Vagina (tissue), 2 donors: Measurements from ENCODE around the gene FBXL17. TPM values are rescaled to one million over a fixed set of nuclear protein-coding genes. Genes with fewer than 3 reads are reported as not detected.

Source experiments
- DNase-seq, 2 donors: peaks; one replicate each; pipeline ENCODE4 v3.0.0-alpha.2; 2017; ENCODE audit errors: extremely low spot score in 2 of 2
- H3K27ac ChIP-seq: fragments of 200-600 bp; sonication (generic); one replicate; pipeline ENCODE4 v1.5.1; 2019
- H3K27me3 ChIP-seq: fragments of 200-600 bp; sonication (generic); one replicate; pipeline ENCODE4 v1.5.1; 2019
- H3K36me3 ChIP-seq, 2 donors: fragments of 200-600 bp; sonication (generic); one replicate each; pipeline ENCODE4 v1.5.1; 2017 to 2019
- H3K4me1 ChIP-seq: fragments of 200-600 bp; sonication (generic); one replicate; pipeline ENCODE4 v1.5.1; 2019
- H3K4me3 ChIP-seq, 2 donors: fragments of 200-600 bp; sonication (generic); 1 replicate in 1 of 2; 2 replicates in 1 of 2; pipeline ENCODE4 v1.5.1; 2016 to 2019
- H3K9me3 ChIP-seq: fragments of 200-600 bp; sonication (generic); one replicate; pipeline ENCODE4 v1.5.1; 2019
- CTCF ChIP-seq, 3 experiments: fragments of 450-650 bp in 2 of 3; fragments of 200-600 bp in 1 of 3; sonication (generic) in 1 of 3; IDR thresholded peaks; one replicate each; pipeline ENCODE4 v1.5.1; 2017 to 2019; ENCODE audit warnings: antibody characterized with exemption in 3 of 3, mild to moderate bottlenecking in 2 of 3, moderate library complexity in 2 of 3
- POLR2A ChIP-seq, 2 donors: fragments of 450-650 bp; IDR thresholded peaks; one replicate each; pipeline ENCODE4 v1.6.1; 2017; ENCODE audit warnings: antibody characterized with exemption in 2 of 2, mild to moderate bottlenecking in 2 of 2, moderate library complexity in 2 of 2
- POLR2AphosphoS5 ChIP-seq, 2 donors: sonication (generic); formaldehyde crosslinking; IDR thresholded peaks; one replicate each; pipeline ENCODE4 v1.9.0; 2017; ENCODE audit warnings: antibody characterized with exemption in 2 of 2, mild to moderate bottlenecking in 2 of 2, low read depth in 1 of 2; ENCODE audit not compliant: insufficient read depth in 1 of 2
- intact Hi-C: fragments of 100-400 bp; cut with DNase I; formaldehyde crosslinking; loops from one replicate; pipeline ENCODE4 v1.15.1; 2023
- total RNA-seq: library from RNA; depleted of rRNA; stranded (reverse); fragments of >200 nt; gene quantifications from one replicate; pipeline ENCODE4 v1.2.3, GENCODE V29; 2016

FBXL17 gene
- total RNA-seq, 1 donor from 2014 or later, result 15.0 TPM

- intact Hi-C loops, result no loop called here
- Histone ChIP-seq H3K4me1 (no peaks in the 10 kb centered on the region), H3K9me3 (no peaks in the 10 kb centered on the region), H3K27ac (no peak overlapping the region), H3K36me3 (no peaks in the 10 kb centered on the region), H3K27me3 (no peaks in the 10 kb centered on the region), H3K4me3 (no peak overlapping the region)
- TF ChIP-seq POLR2A (IDR thresholded peaks at IDR 0.05) (no peak), POLR2AphosphoS5 (IDR thresholded peaks at IDR 0.05; ENCODE audit: insufficient read depth in 1 of 2, low read depth in 1 of 2) (no peak)
- no peak for DNase-seq
These were observed 463.9 kb downstream of the FBXL17 start for GRCh38 chr5:107917983-107918382.

DNA sequence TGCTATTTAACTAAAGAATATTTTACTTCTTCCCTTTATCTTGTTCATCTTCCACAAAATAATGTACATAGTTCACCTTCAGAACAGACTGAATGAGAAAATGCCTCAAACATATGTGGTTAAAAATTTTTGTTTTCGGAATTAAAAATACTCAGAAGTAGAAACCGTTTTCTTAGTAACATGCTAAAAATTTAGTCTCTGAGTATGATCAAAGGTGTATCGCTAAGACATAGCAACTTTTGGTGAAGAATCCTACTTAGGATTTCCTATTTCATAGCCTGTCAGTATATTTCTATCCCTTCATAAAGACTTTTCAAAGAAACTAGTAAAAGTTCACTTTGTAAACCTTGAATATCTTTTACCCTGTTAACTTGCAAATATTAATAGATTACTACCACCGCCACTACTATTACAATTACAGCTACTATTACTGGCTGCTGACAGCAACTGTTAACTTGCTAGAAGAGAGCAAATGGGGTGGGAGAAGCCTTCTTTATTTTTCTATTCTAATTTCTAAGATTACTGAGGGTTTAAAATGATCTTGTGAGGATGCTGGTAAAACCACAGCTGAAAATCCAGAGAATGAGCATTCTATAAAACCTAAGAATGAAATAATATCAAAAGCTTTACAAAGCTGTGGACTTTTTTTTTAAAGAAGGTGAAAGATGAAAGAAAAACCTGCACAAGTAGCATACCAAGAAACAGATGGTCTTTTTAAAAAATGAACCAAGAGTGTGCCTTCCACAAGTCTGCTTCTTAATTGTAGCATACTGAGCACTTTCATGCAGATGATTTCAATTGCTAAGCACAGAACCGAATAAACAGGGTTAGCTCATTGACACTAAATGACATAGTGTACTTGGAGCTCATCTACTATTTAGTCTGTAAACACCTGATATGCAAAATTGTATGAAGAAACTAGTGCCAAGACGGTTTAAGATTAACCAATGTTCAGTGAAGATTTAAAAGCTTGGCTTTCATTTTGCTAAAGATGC is 464.9 kb downstream of the FBXL17 start:
- Histone ChIP-seq H3K9me3 (no peaks in the 10 kb centered on the region), H3K4me3 (no peak overlapping the region), H3K27me3 (no peaks in the 10 kb centered on the region), H3K27ac (no peak overlapping the region), H3K4me1 (no peaks in the 10 kb centered on the region), H3K36me3 (no peaks in the 10 kb centered on the region)
- TF ChIP-seq POLR2AphosphoS5 (IDR thresholded peaks at IDR 0.05; ENCODE audit: insufficient read depth in 1 of 2, low read depth in 1 of 2) (no peak), CTCF (IDR thresholded peaks at IDR 0.05) (no peak)
- intact Hi-C loops, result no loop called here
- DNase-seq, result no peak

DNA sequence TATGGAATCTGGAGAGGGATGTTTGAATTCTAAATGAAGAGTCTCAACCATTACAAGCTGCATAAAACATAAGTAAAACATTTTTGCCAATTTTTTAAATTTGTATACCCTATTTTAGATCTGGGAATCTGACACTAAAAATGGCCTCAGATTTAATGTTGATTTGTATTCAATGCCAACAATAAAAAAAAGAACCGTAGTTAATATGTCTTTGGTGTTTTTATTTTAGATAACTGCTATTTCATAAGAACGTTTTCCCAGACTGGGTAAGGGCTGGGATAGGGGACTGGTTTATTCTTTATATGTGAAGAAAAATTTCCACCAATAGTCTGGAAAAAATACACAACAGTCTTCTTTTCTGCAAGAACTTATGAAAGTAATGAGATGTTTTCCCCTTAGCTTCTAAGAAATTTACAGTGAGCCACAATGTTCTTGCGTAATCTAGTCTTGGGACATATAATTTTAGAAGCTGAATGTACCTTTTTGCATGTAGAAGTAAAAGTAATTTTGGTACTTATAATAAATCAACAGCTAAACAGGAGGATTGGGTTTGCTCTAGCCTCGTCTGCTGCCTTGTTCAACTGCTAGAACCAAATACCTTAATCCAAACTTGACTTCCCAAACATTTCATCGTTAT is 466.6 kb downstream of the FBXL17 start:
- H3K9me3 ChIP-seq, result no peaks in the 10 kb centered on the region
- no peak for DNase-seq
- no peak for TF ChIP-seq CTCF (IDR thresholded peaks at IDR 0.05)
- TF ChIP-seq POLR2AphosphoS5 (IDR thresholded peaks at IDR 0.05; ENCODE audit: insufficient read depth in 1 of 2, low read depth in 1 of 2), result no peak
- no peak for TF ChIP-seq POLR2A (IDR thresholded peaks at IDR 0.05)
- intact Hi-C loops, result no loop called here
- no peaks in the 10 kb centered on the region for H3K36me3 ChIP-seq
- no peak overlapping the region for H3K27ac ChIP-seq
- H3K4me1 ChIP-seq, result no peaks in the 10 kb centered on the region
- no peaks in the 10 kb centered on the region for H3K27me3 ChIP-seq
- no peak overlapping the region for H3K4me3 ChIP-seq

GRCh38 chr5:107913494-107913893 is 468.4 kb downstream of the FBXL17 start:
- Histone ChIP-seq H3K27me3 (no peaks in the 10 kb centered on the region), H3K4me3 (no peak overlapping the region), H3K9me3 (no peaks in the 10 kb centered on the region), H3K36me3 (no peaks in the 10 kb centered on the region), H3K27ac (no peak overlapping the region), H3K4me1 (no peaks in the 10 kb centered on the region)
- intact Hi-C loops, result no loop called here
- TF ChIP-seq POLR2A (IDR thresholded peaks at IDR 0.05), result no peak
- no peak for TF ChIP-seq POLR2AphosphoS5 (IDR thresholded peaks at IDR 0.05; ENCODE audit: insufficient read depth in 1 of 2, low read depth in 1 of 2)
- TF ChIP-seq CTCF (IDR thresholded peaks at IDR 0.05), result no peak
- no peak for DNase-seq

DNA sequence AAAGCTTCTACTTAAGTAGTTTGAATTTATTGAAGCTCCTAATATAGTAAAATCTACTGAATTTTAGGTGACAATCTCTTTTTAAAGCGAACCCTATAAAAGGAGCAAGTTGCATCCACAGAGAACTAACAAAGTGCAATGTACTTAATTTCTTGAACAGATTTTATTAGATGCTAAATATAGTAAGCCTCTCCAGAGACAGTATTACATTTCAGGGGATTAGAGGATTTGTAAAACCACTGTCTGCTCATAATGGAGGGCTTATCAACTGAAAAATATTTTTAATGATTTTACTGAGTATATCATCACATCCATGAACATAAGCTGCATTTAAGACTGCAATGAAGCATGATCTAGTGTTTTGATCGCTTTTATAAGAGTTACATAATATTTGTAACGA is 481.2 kb downstream of the FBXL17 start:
- Histone ChIP-seq H3K9me3 (no peaks in the 10 kb centered on the region), H3K4me3 (no peak overlapping the region), H3K36me3 (no peaks in the 10 kb centered on the region), H3K4me1 (no peaks in the 10 kb centered on the region), H3K27me3 (no peaks in the 10 kb centered on the region), H3K27ac (no peak overlapping the region)
- TF ChIP-seq POLR2A (IDR thresholded peaks at IDR 0.05) (no peak), CTCF (IDR thresholded peaks at IDR 0.05) (no peak), POLR2AphosphoS5 (IDR thresholded peaks at IDR 0.05; ENCODE audit: insufficient read depth in 1 of 2, low read depth in 1 of 2) (no peak)
- DNase-seq, result no peak
- intact Hi-C loops, result no loop called here
